Measurements from ENCODE around the gene DNAH9.
"Not testable (repeated sequence)": the region's sequence is repeated elsewhere in the genome, so short reads cannot be mapped to it uniquely, and the experiment has no call there.

The DNAH9 gene

DNA sequence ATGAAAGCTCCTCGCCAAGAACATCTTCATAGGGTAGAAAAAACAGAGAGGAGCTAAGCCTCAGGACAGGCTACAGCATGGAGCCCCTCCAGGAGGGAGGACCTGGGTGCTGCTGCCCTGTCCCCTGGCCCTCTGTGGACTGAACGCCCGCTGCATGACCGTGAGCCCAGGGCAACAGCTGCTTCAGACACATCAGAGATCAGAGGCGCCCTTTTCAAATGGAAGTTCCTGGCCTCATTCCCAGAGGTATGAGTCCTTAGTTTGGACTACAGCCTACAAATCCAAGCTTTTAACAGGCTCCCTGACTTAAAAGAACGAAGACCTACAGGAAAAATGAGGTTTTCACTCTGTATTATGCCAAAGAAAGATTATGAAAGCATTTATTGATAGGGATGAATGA lies 350.5 kb downstream of the DNAH9 start:
- Histone ChIP-seq H4K20me1 (ENCODE audit: insufficient read depth) (no peaks in the 10 kb centered on the region), H2AFZ (ENCODE audit: low read depth) (no peak overlapping the region), H3K27me3 (ENCODE audit: insufficient read depth, low read depth) (no peaks in the 10 kb centered on the region), H3K79me2 (ENCODE audit: insufficient read depth, low read depth) (no peaks in the 10 kb centered on the region), H3K9ac (no peak overlapping the region), H3K4me3 (IDR thresholded peaks at IDR 0.05; ENCODE audit: insufficient read depth, low read depth, low read length) (no peak overlapping the region), H3K4me1 (ENCODE audit: low read depth, poor library complexity, severe bottlenecking) (no peaks in the 10 kb centered on the region), H3K36me3 (ENCODE audit: insufficient read depth) (no peaks in the 10 kb centered on the region), H3K4me2 (no peak overlapping the region), H3K27ac (no peak overlapping the region)
- TF ChIP-seq, protein P1, sequence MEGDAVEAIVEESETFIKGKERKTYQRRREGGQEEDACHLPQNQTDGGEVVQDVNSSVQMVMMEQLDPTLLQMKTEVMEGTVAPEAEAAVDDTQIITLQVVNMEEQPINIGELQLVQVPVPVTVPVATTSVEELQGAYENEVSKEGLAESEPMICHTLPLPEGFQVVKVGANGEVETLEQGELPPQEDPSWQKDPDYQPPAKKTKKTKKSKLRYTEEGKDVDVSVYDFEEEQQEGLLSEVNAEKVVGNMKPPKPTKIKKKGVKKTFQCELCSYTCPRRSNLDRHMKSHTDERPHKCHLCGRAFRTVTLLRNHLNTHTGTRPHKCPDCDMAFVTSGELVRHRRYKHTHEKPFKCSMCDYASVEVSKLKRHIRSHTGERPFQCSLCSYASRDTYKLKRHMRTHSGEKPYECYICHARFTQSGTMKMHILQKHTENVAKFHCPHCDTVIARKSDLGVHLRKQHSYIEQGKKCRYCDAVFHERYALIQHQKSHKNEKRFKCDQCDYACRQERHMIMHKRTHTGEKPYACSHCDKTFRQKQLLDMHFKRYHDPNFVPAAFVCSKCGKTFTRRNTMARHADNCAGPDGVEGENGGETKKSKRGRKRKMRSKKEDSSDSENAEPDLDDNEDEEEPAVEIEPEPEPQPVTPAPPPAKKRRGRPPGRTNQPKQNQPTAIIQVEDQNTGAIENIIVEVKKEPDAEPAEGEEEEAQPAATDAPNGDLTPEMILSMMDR (conservative IDR thresholded peaks at IDR 0.05; ENCODE audit: low read depth, low read length), result no peak

DNA sequence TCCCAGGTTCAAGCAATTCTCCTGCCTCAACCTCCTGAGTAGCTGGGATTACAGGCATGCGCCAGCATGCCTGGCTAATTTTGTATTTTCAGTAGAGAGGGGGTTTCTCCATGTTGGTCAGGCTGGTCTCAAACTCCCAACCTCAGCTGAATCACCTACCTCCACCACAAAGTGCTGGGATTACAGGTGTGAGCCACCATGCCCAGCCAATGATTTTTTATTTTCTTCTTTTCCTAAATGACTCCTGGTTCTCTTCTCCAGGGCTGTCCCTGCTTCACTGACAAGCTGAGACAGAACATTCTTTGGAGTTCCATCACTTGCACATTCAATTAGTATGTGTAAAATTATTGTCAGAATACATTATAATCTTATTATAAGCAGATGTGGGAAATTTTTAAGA lies 351.3 kb downstream of the DNAH9 start:
- H3K36me3 ChIP-seq (ENCODE audit: insufficient read depth); H3K27me3 ChIP-seq (ENCODE audit: insufficient read depth, low read depth); H3K4me3 ChIP-seq (IDR thresholded peaks at IDR 0.05; ENCODE audit: insufficient read depth, low read depth, low read length); H4K20me1 ChIP-seq (ENCODE audit: insufficient read depth); H3K4me2 ChIP-seq; H3K4me1 ChIP-seq (ENCODE audit: low read depth, poor library complexity, severe bottlenecking); H2AFZ ChIP-seq (ENCODE audit: low read depth); H3K79me2 ChIP-seq (ENCODE audit: insufficient read depth, low read depth); H3K9ac ChIP-seq; H3K27ac ChIP-seq: not testable (repeated sequence)

DNA sequence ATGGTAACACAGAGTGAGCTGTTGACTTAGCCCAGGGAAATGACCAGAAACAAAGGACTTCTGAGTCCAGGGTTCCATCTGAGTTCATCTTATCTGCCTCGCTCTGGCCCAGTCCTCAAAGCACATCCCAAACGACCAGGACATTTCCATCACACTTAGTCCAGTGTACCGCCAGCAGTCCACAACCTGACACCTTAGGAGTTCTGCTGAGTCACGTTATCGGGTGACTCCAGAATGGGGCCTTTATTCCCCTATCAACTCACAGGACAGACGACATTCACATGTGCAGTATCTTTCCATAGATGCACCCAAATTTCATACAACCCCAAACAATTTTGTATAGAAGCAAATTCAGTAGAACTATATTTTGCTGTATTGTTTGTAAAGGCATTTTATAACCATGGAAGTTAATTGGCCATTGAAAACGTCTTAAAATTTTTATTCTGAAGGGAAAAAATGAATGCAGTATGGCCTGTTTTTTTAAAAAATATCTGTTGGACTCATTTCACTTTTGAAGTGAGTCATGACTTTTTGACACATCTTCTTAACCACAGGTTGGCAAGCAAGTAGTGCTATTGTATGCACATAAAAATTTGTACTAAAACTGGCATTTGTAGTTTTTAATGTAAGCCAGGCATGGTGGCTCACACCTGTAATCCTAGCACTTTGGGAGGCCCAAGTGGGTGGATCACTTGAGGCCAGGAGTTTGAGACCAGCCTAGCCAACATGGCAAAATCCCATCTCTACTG lies 352.7 kb downstream of the DNAH9 start:
- Histone ChIP-seq H3K79me2 (ENCODE audit: insufficient read depth, low read depth) (no peaks in the 10 kb centered on the region), H3K4me1 (ENCODE audit: low read depth, poor library complexity, severe bottlenecking) (no peaks in the 10 kb centered on the region), H3K9ac (no peak overlapping the region), H3K4me2 (no peak overlapping the region), H2AFZ (ENCODE audit: low read depth) (no peak overlapping the region), H3K27ac (no peak overlapping the region), H3K4me3 (IDR thresholded peaks at IDR 0.05; ENCODE audit: insufficient read depth, low read depth, low read length) (no peak overlapping the region), H3K27me3 (ENCODE audit: insufficient read depth, low read depth) (no peaks in the 10 kb centered on the region), H3K36me3 (ENCODE audit: insufficient read depth) (no peaks in the 10 kb centered on the region), H4K20me1 (ENCODE audit: insufficient read depth) (no peaks in the 10 kb centered on the region)
- TF ChIP-seq, protein P1 (conservative IDR thresholded peaks at IDR 0.05; ENCODE audit: low read depth, low read length), result no peak

DNA sequence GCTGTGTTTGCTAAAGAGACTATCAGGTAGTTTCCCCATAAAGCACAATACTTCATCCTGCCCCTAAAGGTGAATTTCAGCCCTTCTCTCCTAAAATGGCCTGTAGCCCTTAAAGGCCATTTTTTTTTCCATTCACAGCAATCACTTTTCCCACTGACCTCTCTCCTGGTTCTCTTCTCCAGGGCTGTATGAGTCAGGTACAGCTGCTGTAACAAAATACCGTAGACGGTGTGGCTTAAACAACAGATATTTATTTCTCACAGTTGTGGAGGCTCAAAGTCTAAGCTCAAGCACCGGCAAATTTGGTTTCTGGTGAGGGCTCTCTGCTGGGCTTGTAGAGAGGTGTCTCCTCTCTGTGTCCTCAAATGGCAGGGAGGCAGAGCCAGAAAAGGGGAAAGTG lies 354.3 kb downstream of the DNAH9 start:
- no peak overlapping the region for H3K27ac ChIP-seq
- no peaks in the 10 kb centered on the region for H3K27me3 ChIP-seq (ENCODE audit: insufficient read depth, low read depth)
- TF ChIP-seq, protein P1 (conservative IDR thresholded peaks at IDR 0.05; ENCODE audit: low read depth, low read length), result no peak
- no peak overlapping the region for H2AFZ ChIP-seq (ENCODE audit: low read depth)
- no peaks in the 10 kb centered on the region for H3K4me1 ChIP-seq (ENCODE audit: low read depth, poor library complexity, severe bottlenecking)
- no peaks in the 10 kb centered on the region for H3K79me2 ChIP-seq (ENCODE audit: insufficient read depth, low read depth)
- H4K20me1 ChIP-seq (ENCODE audit: insufficient read depth), result no peaks in the 10 kb centered on the region
- H3K4me3 ChIP-seq (IDR thresholded peaks at IDR 0.05; ENCODE audit: insufficient read depth, low read depth, low read length), result no peak overlapping the region
- H3K4me2 ChIP-seq, result no peak overlapping the region
- no peak overlapping the region for H3K9ac ChIP-seq
- no peaks in the 10 kb centered on the region for H3K36me3 ChIP-seq (ENCODE audit: insufficient read depth)

DNA sequence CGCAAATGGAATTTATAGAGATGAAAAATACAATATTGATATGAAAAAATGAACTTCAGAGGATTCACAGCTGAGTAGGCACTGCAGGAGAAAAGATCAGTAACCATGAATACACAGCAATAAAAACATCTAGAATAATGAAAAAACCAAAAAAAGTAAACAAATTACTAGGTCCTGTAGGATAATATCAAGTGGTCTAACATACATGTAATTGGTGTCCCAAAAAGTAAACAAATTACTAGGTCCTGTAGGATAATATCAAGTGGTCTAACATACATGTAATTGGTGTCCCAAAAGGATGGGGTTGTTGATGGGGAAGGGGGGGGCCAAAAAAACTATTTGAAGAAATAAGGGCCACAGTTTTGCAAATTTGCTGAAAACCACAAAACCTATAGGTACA lies 355.7 kb downstream of the DNAH9 start:
- Histone ChIP-seq H3K79me2 (ENCODE audit: insufficient read depth, low read depth) (no peaks in the 10 kb centered on the region), H4K20me1 (ENCODE audit: insufficient read depth) (no peaks in the 10 kb centered on the region), H2AFZ (ENCODE audit: low read depth) (no peak overlapping the region), H3K4me1 (ENCODE audit: low read depth, poor library complexity, severe bottlenecking) (no peaks in the 10 kb centered on the region), H3K27me3 (ENCODE audit: insufficient read depth, low read depth) (no peaks in the 10 kb centered on the region), H3K4me2 (no peak overlapping the region), H3K9ac (no peak overlapping the region), H3K36me3 (ENCODE audit: insufficient read depth) (no peaks in the 10 kb centered on the region), H3K4me3 (IDR thresholded peaks at IDR 0.05; ENCODE audit: insufficient read depth, low read depth, low read length) (no peak overlapping the region), H3K27ac (no peak overlapping the region)
- TF ChIP-seq, protein P1 (conservative IDR thresholded peaks at IDR 0.05; ENCODE audit: low read depth, low read length), result no peak

Measured in KMS-11 (cell line).